ENCODE results near the gene PMM2.
"Not testable (repeated sequence)": the region's sequence is repeated elsewhere in the genome, so short reads cannot be mapped to it uniquely, and the experiment has no call there.

PMM2 gene

DNA sequence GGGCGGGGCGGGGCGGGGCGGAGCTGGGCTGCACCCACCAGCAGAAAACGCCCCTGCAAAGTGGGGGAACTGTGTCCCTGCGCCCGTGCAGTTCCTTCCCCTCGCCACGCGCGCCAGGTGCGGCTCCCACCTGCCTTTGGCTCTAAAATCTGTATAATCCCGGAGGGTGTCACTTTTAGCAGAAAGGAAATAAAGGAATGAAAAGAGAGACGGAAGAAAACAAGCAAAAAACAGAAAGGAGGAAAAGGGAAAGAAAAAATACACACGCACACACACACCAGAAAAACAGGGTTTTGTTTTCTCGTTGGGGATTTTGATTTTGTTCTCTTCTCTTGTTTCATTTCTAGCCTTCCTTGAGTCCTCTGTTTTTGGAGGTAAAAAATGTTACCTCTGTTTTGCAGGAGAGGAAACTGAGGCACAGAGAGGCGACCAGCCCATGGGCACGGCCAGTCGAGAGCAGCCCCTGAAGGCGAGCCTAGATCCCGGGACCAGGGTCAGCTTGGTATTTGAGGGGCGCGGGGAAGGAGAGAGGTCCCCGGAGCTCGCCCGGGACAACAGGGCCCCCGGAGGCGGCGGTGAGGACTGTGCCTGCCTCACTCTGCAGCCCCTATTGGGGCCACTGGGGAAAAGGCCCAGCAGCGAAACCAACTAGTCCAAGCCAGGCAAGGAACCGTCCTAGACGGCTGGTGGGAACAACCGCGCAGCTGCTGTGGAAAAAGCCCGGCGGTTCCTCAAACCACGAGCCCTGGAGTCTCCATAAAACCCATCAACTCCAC lies 71.8 kb downstream of the PMM2 start:
- DNase-seq, result peak in 1 of 2 experiments; percentile 24

GRCh38 chr16:8869988-8870241 lies 72.3 kb downstream of the PMM2 start:
- DNase-seq, result not testable (repeated sequence)

- no peak for DNase-seq
These were observed 74.4 kb downstream of the PMM2 start for GRCh38 chr16:8872071-8872470.

DNA sequence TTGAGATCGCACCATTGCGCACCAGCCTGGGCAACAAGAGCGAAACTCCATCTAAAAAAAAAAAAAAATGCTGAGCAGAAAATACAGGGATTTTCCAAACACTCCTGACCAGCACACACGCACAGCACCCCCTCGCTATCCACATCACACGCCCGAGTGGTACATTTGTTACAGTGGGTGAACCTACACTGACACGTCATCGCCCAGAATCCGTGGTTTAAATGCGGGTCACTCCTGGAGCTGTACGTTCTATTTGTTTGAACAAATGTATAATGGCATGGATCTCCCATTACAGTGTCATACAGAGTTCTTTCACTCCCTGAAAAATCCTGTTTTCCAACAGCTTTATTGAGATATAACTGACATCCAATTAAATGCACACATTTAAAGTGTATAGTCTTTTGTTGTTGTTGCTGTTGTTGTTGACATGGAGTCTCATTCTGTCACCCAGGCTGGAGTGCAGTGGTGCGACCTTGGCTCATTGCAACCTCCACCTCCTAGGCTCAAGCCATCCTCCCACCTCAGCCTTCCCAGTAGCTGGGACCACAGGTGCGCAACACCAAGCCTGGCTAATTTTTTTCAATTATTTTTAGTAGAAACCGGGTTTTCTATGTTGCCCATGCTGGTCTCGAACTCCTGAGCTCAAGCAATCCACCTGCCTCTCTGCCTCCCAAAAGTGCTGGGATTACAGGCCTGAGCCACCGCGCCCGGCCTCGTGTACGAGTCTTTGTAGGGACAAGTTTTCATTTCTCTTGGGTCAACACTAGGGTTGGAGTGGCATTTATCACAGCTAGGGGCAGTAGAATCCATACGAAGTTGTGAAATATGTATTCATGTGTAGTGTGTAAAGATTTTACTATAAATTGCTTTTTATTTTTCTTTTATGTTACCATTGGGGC lies 75.6 kb downstream of the PMM2 start:
- DNase-seq, result no peak

DNA sequence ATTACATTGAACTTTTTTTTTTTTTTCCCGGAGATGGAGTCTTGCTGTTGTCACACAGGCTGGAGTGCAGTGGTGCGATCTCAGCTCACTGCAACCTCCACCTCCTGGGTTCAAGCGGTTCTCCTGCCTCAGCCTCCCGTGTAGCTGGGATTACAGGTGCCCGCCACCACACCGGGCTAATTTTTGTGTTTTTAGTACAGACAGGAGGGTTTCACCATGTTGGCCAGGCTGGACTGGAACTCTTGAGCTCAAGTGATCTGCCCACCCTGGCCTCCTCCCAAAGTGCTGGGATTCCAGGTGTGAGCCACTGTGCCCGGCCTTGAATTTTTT lies 76.2 kb downstream of the PMM2 start:
- DNase-seq, result not testable (repeated sequence)

DNA sequence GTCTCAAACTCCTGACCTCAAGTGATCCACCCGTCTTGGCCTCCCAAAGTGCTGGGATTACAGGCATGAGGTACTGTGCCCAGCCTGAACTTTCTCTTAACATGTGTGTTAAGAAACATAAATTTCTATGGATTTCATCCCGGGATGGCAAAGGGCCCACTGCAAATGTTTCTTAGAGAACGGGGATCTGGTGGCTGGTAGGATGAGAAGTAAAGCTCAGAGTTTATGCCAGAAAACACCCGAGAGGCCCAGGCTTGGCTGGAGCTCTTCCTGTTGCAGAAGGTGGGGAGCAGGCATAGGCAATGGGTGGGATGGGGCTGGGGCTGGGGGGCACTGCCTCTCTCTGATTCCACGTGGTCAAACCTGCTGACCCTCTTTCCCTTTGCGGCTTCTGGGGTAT lies 76.7 kb downstream of the PMM2 start:
- DNase-seq, result no peak

DNA sequence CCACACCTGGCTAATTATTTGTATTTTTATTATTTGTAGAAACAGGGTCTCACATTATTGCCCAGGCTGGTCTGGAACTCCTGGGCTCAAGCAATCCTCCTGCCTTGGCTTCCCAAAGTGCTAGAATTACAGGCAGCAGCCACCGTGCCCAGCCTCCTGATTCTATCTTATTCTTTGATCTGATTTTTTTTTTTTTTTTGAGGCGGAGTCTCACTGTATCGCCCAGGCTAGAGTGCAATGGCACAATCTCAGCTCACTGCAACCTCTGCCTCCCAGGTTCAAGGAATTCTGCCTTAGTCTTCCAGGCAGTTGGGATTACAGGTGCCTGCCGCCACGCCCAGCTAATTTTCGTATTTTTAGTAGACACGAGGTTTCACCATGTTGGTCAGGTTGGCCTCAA lies 77.7 kb downstream of the PMM2 start:
- DNase-seq, result not testable (repeated sequence)

GRCh38 chr16:8877894-8878522 lies 80.4 kb downstream of the PMM2 start:
- DNase-seq, result no peak

- DNase-seq, result no peak
These were observed 80.9 kb downstream of the PMM2 start for GRCh38 chr16:8878523-8878911.

DNA sequence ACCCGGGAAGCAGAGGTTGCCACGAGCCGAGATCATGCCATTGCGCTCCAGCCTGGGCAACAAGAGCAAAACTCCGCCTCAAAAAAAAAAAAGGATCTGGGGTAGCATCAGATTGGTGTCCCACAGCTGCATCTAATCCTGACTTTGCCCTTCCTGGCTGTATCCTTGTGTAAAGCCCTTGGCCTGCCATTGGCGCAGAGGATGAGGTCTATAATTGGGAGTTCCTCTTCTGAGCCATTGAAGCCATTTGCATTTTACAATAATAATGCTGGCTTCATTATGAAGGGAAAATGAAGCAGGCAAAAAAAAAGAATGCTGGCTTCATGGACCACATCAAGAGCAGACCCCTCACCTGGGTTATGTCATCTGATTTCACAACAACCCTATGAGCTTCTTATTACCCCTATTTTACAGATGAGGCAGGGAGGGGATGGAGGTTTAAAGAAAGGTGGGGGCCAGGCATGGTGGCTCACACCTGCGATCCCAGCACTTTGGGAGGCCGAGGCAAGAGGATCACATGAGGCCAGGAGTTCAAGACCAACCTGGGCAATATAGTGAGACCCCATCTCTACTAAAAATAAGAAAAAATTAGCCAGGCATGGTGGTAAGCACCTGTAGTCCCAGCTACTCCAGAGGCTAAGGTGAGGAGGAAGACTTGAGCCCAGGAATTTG lies 83.3 kb downstream of the PMM2 start:
- no peak for DNase-seq

- no peak for DNase-seq
These were observed 84.5 kb downstream of the PMM2 start, which contains the start of gene LITAFD for GRCh38 chr16:8882041-8882617. TSS of gene LITAFD (plus strand) at chr16:8882351. CDS start at chr16:8884356, 2,005 bp downstream.

GRCh38 chr16:8882725-8883377 lies 85.2 kb downstream of the PMM2 start:
- no peak for DNase-seq

DNA sequence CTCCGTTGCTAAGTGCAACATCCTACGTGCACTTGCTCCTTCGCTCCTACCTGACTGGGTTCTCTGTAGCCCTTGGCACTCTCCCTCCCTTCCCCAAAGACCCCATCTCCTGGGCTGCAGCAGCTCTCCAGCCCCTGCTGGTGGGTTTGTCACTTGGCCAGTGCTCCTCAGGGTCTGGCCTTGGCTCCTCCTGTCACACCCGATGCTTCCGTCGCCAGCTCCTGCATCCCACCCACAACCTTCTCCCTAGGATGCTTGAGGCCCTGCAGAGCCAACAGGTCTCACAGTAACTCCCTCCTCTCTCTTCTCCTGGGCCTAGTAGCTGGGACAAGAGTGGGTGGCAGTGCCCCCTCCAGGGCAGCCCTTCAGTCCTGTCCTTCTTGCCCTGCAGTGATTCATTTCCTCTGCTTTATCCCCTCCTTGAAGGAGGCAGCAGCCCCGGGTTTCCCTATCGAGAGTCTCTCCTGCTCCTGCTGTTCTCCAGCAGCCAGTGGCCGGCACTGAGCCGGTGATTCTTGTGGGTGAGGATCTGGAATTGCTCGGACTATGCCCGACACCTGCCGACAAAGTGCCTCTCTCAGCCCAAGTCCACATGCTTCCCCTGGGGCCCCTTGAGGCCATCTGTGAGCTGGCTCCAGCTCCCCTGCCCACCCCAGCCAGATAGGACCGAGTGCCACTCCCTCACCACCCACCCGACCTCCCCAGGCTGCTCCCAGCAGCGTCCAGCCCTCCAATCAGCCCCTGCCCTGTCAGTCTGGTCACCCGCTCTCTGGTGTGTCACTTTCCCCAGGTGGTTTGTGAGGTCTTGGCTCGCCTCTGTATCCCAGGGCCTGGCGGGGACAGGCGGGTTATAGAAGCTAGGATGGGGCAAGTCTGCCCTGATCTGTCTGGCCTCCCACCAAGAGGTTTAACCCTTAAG lies 88.3 kb downstream of the PMM2 start:
- no peak for DNase-seq

DNA sequence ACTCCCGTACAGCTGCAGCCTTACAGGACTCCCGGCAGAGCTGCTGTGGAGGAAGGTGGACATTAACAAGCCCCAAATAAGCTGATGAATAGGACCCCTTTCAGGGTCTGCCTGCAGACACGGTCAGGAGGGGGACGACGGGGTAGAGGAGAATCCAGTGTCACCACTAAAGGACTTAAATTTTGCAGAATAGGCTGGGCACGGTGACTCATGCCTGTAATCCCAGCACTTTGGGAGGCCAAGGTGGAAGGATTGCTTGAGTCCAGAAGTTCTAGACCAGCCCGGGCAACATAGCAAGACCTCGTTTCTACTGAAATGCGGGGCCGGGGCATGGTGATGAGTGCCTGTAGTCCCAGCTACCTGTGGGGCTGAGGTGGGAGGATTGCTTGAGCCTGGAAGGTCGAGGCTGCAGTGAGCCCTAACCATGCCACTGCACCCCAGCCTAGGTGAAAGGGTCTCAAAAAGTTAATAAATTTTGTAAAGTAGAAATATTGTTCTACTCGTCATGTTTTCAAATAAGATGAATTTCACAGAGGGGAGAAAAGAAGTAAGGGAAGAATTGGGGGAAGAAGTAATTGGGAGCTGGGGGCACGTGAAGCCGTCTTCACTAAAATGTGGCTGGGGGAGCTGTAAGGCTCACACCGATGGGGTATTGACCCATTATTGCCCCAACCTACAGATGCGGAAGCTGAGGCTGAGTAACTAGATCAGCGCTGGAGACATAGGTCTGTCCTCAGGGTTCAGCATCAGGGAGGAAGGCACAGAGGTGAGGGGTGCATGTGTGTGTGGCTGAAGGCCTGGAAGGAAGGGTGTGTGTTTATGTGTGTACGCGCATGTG lies 89.2 kb downstream of the PMM2 start:
- no peak for DNase-seq

GRCh38 chr16:8887431-8887765 lies 89.8 kb downstream of the PMM2 start:
- no peak for DNase-seq

DNA sequence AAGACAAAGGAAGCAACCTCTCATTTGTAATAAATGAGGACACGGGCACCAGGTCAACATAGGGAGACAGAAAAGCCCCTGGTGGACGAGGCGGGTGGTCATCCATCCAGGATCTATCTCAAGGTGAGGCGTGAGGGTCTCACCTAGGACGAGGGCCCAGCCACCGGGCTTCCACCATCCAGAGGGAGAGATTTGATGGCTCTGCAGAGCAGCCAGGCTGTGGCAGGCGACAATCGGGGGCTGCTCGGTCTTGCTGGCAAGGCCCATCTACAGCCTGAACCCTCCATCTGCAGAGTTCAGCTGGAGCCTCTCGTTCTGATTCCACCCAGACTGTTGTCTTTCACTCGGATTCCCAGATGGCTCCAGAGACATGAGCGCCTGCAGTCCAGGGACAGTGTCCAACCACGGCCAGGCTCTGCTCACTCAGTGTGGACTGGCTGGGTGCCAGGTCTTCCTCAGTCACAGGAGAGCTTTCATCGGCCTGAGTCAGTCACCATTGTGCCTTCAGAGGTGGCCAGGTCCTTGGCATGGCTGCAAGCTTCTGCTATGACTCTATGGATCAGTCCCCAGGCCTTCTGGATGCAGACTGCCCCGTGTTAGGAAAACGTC lies 90.4 kb downstream of the PMM2 start:
- no peak for DNase-seq

DNA sequence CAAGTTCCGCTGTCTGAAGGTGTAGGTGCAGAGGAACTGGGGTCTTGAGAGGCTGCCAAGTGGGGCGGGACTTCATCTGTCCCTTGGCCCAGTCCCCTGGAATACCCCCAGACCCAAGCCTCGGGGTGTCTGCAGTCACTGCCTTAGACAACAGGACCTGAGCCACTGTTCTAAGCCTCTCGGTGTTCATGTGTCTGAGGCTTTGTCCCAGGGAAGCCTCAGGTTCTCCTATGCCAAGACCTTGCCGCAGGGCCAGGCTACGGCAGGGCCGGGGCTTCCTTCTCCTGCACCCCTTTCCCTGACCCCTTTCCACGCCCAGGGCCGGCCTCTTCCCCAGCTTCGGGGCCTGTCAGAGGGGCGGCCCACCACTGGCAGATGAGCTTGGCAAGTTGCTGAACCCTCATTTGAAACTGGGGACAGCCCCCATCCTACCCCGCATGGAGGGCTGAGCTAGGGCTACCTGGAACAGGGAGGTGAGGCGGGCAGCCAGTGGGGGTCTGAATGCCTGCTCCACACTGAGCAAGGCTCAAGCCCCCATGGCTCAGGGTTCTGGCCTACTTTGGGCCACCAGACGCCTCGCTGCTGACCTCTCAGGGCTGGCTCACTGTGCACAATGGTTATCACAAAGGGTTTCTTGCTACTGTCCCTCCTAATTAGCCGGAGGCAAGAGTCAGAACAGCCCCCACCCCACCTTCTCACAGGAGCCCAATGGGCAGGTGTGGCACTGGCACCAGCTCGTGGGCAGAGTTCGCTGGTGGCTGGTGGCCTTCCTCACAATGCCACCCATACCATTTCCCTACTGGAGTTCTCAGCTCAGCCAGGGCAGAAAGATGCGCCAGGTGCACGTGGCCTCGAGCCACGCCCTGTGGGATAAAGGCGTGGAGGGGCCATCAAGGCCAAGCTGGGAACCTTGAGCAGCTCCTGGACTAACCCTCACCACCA lies 91.6 kb downstream of the PMM2 start:
- DNase-seq, result no peak

GRCh38 chr16:8889893-8890548 lies 92.4 kb downstream of the PMM2 start:
- no peak for DNase-seq

Data from NCI-H1930 (cell line).